CD4-positive, alpha-beta T cell treated with Interleukin-21 for 1 hour (primary cell): ENCODE data around the gene CCR3.

Experiments used
- DNase-seq: peaks from one replicate; pipeline ENCODE4 v3.0.0-alpha.2; 2020

The CCR3 gene

GRCh38 chr3:46276497-46277099 is 34.3 kb downstream of the CCR3 start:
- DNase-seq: peak; percentile 84

- no peak for DNase-seq
Measured at GRCh38 chr3:46277476-46277875, 35.2 kb downstream of the CCR3 start.

GRCh38 chr3:46278816-46279672 is 36.8 kb downstream of the CCR3 start:
- no peak for DNase-seq

GRCh38 chr3:46280105-46280797 is 38.0 kb downstream of the CCR3 start:
- DNase-seq: peak; percentile 67

- no peak for DNase-seq
Measured at GRCh38 chr3:46281551-46281950, 39.3 kb downstream of the CCR3 start.

GRCh38 chr3:46282041-46282440 is 39.8 kb downstream of the CCR3 start:
- DNase-seq: no peak

GRCh38 chr3:46282696-46283095 is 40.4 kb downstream of the CCR3 start:
- DNase-seq: no peak

GRCh38 chr3:46283881-46284450 is 41.7 kb downstream of the CCR3 start:
- DNase-seq: no peak

GRCh38 chr3:46284981-46285683 is 42.9 kb downstream of the CCR3 start:
- peak; percentile 71 for DNase-seq

GRCh38 chr3:46285931-46286619 is 43.8 kb downstream of the CCR3 start:
- no peak for DNase-seq

GRCh38 chr3:46286947-46287565 is 44.8 kb downstream of the CCR3 start:
- no peak for DNase-seq

GRCh38 chr3:46289551-46289950 is 47.3 kb downstream of the CCR3 start:
- DNase-seq: no peak

- DNase-seq: no peak
Measured at GRCh38 chr3:46289966-46290365, 47.7 kb downstream of the CCR3 start.

- no peak for DNase-seq
Measured at GRCh38 chr3:46291046-46291445, 48.8 kb downstream of the CCR3 start.

- no peak for DNase-seq
Measured at GRCh38 chr3:46293035-46293724, 50.9 kb downstream of the CCR3 start.

GRCh38 chr3:46293991-46294833 is 52.0 kb downstream of the CCR3 start:
- DNase-seq: no peak

GRCh38 chr3:46296826-46297225 is 54.6 kb downstream of the CCR3 start:
- no peak for DNase-seq

GRCh38 chr3:46297658-46298423 is 55.6 kb downstream of the CCR3 start:
- DNase-seq: no peak

- no peak for DNase-seq
Measured at GRCh38 chr3:46298871-46299607, 56.8 kb downstream of the CCR3 start.
